Activated CD4-positive, CD25-positive, alpha-beta regulatory T cell treated with anti-CD3 and anti-CD28 coated beads, Interleukin-2, amount 50 U/mL, for 72 hours (primary cell): Measurements from ENCODE around the gene PDE7B.
"Not testable (repeated sequence)": the region's sequence is repeated elsewhere in the genome, so short reads cannot be mapped to it uniquely, and the experiment has no call there.

Experiments
- DNase-seq: peaks from one replicate; pipeline ENCODE4 v3.0.0; 2021

PDE7B gene

DNA sequence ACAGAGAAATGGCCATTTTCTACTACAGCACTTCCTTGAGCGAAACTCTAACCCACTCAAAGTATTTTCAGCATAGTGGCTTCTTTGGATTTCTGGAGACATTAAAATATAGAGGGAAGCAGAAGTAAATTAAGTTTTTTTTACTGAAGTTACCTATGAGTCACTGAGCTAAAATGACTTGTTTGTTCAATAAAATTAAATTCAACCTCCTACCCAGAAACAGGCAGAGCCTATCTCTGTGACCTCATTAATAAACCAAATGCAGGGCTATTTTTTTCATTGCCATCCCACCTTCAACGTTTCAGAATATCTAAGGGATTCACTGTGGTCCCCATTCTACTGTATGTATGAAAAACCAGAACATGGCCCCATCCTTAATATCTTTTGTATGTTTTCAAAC is 265.6 kb downstream of the PDE7B start:
- no peak for DNase-seq

DNA sequence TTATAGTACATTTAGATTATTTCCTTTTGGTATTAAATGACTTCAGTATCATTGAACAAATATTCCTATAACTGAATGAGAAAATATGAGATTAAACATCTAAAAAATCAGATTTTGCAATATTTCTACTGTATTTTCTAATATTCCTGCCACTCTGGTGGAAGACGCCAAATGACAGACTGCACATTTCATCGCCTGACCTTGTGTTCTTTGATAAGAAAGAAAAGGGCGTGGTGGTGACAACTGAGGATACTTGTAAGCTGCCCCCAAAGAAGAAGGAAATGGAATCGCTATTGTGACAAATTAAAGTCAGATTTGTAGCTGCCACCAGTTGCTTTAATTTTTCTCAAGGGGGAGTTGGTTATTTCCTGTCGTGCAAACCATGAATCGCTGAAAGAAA is 267.3 kb downstream of the PDE7B start:
- no peak for DNase-seq

DNA sequence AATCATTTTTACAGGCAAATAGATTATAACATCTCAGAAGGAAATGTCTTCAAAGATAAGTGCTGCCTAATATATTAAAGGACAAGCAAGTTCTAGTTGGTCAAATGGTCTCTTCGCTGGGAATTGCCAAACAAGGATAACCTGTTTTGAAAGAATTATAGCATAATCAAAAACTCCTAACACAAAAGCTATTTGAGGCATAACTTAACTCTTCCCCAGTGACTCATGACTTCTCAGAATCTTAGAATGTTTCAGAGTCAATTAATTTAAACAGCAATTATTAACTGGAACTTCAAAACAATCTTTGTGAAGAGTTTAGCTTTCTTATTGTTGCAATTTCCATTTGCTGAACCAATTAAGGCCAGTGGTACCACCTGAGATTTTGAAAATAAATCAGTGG is 272.0 kb downstream of the PDE7B start:
- no peak for DNase-seq

DNA sequence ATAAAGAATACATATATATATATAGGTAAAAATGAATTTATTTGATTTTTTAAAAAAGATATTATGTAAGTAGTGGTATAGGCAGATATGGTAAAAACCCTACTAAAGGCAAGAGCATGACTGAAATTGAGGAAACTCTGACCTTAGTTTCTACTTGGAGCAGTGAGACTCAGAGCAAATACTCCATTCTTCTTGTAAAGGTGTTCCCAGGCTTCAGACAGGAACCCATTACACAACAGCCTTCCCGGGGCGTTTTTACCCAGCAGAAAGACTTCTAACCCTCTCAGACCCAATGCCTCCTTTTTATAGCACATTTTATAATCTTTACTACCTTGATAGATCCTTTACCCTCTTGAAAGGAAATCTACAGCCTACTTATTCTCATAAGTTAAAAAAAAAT is 274.1 kb downstream of the PDE7B start:
- no peak for DNase-seq

DNA sequence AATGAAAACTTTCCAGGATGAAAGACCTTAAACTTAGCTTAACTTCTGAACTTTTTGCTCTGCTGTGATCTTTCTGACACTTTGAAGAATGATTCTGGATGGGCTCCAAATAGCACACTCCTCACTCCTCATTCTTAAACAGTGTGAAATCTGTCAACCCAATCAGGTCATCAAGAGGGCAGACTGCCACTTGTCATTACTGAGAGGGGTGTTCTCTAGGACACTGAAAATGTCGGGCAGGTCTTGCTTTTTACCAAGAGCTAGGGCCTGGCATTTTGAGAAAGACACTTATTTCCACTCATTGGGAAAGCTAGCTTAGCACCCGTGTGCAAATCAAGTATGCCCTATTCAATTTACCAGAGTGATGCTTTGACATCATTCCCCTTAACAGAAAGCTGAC is 276.4 kb downstream of the PDE7B start:
- DNase-seq: no peak

DNA sequence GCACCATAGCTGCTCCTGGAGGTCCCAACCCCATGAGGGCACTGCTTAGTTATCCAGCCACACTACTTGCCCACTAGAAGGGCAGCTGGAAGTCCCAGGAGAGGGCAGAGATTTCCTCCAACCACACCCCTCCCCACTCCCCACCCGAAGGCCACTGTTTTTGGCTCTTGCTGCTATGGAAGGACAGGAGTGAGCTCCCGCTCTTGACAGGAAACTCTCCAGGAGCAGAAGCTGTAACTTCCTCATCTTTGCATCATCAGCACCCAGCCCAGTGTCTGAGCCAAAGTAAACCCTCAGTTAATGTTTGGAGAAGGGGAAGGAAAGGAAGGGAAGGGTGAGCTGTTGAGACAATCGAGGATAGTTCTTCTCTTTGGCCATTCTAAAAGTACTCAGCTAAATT is 277.9 kb downstream of the PDE7B start:
- DNase-seq: no peak

DNA sequence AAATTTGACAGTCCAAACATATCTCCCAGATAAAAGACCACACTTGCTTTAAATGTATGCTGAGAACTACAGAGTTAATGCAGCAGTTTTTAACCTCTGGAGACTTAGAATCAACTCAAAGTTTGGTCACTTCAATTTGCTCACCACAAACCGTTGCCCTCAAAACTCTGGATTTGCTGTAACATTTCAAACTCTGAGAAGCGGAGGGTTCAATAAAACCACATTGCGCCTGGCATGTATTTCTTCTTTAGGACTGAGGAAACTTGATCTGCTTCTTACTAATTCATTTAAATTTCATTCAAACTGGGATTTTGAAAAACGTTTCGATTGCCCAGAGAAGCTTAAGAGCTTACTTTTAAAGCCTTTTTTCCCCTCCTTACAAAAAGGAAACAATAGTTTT is 282.8 kb downstream of the PDE7B start:
- DNase-seq: no peak

DNA sequence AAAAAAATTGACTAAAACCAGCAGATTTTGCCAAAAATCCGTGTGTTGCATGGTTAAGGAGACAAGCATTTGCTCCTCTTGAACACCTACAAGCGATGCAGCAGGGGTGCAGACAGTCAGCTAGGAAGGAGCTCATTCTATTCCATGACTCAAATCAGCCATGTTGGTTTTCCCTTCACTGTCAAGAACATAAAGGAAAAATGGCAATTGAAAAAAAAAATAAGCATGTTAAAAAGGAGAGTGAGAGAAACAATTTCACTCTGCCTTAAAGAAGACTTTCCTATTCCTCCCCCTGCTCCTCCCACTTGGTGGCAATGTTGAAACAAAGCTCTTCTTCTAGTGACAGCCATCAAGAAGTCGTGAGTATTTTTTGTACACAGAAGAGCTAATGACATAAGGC is 283.2 kb downstream of the PDE7B start:
- no peak for DNase-seq

DNA sequence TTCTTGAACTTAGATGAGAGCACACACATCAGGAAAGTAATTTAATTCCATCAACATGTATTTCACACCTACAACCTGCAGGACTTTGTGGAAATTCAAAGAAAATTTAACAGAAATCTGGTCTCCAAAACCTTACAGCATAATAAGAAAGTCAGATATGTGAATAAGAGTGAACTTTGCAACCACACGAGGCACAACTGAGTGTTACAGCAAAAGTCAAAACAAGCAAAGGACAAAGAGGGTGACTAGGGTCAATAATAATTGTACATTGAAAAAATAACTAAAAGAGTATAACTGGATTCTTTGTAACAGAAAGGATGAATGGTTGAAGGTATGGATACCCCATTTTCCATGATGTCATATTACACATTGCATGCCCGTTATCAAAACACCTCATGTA is 284.8 kb downstream of the PDE7B start:
- no peak for DNase-seq

DNA sequence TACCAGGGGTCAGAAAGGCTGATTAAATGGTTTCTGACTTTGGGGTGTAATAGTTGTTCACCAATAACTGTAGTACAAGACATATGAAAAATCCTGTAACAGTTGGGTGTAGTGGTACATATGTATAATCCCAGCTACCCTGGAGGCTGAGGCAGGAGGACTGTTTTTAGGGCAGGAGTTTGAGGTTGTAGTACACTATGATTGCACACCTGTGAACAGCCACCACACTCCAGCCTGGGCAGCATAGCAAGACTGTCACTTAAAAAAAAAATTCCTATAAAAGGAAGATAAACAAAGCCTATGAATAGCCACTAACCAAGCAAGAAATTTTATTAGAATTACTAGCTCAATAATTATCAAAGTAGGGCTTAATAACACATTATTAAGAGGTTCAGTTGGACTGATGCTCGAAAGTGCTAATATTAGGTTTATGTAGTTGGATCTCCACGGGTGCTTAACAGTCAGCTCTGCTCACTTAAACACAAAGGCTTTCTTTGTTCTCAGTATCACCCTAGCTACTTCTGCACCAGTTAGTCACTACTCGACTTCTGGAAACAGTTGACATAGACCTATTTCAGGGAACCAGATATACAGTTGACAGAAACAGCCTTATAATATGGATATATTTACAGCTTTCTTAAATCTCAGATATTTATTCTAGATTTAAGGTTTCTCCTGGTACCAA is 285.6 kb downstream of the PDE7B start:
- no peak for DNase-seq

DNA sequence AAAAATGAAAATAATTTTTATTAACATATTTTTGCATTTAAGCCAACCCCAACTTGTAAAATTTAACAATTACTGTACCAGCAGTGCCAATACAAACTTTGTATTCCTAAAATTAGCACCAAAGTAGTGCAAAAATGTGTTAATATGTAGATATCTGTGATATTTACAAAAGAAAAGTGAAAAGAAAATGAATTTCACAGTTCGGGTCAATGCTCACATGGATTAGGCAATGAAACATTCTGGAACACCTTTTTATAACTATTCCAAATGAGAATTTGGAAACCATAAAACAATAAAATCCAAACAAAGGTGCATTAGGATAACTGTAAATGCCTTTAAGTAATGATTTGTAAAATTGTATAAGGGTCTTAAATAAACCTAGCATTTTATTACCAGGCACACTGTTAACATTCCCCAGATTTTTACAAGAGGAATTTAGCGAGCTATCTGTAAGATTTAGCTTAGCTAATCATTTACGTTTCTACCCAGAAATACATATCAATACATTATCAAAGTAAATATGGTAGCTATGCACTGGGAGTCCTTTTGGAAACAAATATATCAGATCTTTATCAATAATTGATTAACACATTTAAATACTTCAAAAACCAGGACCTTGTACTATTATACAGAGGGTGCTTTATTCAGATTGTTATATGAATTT is 286.4 kb downstream of the PDE7B start:
- no peak for DNase-seq

DNA sequence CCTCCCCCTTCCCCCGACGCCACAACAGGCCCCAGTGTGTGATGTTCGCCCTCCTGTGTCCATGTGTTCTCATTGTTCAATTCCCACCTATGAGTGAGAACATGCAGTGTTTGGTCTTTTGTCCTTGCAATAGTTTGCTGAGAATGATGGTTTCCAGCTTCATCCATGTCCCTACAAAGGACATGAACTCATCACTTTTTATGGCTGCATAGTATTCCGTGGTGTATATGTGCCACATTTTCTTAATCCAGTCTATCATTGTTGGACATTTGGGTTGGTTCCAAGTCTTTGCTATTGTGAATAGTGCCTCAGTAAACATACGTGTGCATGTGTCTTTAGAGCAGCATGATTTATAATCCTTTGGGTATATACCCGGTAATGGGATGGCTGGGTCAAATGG is 287.6 kb downstream of the PDE7B start:
- DNase-seq: not testable (repeated sequence)

DNA sequence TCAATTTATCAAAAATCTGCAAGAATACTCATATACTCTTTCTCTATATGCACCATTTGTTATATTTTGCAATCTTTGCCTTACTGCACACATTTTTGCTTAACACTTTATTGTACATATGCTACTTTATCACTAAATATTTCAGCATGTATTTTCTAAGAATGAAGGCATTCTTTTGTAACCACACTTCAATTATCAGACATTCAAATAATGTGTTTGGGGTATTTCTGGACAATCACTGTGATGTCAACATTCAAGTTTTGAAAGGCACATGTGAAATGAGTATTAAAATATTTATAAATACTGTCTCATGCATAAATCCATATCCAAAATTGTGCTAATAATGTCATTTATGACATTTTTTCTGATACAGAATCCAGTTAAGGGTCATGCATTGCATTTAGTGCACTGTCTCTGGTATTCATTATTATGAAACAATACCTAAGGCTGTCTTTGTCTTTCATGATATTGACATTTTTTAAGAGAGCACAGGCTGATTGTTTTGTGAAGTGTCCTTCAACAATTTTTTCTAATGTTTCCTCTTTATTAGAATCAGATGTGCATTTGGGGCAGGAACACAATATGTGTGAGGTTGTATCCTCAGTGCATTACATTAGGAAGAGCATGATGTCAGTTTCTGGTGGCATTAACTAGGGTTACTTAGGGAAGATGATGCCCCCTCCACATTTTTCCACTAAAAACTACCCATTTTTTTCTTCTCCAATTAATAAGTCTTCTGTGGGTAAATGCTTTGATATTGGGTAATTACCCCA is 292.9 kb downstream of the PDE7B start:
- no peak for DNase-seq

DNA sequence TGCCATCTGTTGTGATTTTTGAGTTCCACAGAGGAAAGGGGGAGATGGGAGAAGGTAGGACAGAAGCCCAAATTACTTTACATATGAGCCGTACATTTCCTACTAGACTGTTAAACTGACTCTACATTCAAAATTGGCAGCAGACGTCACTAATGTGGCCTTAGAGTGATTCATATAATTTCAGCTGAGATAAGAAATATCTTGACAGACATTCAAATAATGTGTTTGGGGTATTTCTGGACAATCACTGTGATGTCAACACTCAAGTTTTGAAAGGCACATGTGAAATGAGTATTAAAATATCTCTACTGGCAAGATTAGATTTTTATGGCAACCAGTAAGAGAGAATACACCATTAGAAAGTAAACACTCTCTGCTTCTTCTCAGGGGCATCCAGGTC is 294.6 kb downstream of the PDE7B start:
- DNase-seq: no peak

DNA sequence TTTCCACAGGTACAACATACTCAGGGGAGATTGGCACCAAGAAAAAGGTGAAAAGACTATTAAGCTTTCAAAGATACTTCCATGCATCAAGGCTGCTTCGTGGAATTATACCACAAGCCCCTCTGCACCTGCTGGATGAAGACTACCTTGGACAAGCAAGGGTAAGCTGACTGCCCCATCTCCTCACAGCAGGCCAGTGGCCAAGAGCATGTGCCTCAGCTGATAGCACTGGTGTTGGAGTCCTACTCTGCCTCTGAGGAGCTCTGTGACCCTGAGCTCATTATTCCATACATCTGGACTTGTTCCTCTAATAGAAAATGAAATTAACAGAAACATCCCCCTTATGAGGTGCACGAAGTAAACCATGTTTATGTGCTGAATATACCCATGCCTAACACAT is 295.8 kb downstream of the PDE7B start:
- no peak for DNase-seq

DNA sequence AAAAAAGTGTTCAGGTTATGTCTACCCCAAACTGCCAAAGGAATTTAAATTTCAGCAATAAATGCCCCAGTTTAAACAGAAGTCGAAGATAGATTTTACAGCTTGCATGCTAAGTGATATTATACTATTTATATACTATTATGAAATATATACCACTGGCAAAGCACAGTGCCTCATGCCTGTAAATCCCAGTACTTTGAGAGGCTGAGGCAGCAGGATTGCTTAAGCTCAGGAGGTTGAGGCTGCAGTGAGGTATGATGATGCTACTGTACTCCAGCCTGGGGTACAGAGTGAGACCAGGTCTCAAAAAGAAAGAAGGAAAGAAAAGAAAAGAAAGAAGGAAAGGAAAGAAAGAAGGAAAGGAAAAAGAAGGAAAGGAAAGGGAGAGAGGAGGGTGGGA is 296.6 kb downstream of the PDE7B start:
- no peak for DNase-seq

DNA sequence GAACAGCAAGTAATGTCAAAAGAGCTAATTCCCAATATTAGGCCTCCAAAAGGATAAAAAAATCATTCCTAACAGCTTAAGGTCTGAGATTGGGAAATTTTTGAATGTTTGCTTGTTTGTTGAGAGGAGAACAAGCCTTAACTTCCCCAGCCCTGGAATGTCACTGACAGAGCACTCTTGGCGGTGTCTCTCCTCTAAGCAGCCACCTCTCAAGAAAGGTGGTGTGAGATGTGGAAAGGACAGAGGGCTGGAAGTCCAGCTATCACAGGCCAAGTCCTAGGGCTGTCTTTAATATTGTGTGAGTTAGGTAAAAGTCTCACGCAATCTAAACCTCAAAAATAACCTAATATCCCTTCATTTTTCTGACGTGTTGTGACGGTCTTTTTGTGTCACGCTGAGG is 297.0 kb downstream of the PDE7B start:
- no peak for DNase-seq

DNA sequence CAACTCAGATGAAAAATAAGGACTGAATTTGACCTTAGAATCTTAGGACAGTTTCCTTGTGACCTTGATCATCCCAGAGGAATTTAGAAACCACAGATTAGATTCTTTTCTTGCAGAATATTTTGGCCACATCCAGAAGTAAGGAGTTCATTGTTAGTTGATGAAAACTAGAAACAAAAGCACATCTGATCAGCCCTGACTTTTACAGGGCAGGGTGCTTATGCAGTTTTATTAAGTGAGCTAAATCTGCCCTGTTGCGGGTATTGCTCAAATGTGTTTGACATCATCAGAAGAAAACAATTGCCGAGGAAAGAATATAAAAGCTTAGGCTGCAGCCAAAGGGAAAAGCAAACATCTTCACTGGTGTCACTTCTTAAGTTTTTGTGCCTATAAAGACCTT is 297.8 kb downstream of the PDE7B start:
- no peak for DNase-seq

DNA sequence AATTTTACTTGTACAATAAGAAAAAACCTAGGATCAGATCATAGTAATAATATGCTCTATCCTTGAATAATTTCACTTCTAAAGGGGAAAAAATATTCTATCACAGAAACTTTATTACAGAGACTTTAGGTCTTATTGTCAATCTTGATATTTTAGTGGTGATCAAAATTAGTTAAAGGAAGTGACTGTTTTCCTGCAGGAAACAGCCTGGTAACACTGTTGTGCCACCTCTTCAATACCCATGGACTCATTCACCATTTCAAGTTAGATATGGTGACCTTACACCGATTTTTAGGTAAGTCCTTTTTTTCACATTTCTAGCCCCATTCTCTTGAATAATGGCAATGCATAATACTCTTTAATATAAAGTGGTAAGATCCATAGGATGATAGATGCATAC is 299.5 kb downstream of the PDE7B start:
- DNase-seq: no peak

DNA sequence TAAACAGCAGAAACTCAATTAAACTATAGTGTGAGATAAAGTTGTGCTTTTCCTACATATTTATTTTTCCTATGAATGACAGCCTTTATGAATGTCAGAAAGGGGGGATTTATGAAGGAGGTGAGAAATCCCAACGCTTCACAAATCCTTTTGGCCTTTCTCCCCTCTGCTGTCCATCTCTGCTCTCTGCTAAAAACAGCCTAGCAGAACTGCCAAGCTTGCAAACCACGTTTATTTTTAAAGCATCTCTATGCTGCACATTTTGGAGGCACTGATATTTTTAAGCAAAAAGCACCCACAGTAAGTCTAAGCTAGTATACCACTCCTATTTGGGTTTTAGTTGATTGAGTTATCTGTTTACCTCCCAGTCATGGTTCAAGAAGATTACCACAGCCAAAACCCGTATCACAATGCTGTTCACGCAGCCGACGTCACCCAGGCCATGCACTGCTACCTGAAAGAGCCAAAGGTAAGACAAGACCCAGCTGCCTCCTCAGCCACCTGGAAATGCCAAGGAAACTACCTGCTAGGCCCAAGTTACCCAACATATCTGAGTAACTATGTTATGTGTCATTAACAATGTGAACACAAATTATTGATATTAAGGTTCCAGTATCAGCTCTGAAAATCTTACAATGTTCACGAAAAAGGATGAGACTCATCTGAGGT is 302.3 kb downstream of the PDE7B start:
- no peak for DNase-seq

DNA sequence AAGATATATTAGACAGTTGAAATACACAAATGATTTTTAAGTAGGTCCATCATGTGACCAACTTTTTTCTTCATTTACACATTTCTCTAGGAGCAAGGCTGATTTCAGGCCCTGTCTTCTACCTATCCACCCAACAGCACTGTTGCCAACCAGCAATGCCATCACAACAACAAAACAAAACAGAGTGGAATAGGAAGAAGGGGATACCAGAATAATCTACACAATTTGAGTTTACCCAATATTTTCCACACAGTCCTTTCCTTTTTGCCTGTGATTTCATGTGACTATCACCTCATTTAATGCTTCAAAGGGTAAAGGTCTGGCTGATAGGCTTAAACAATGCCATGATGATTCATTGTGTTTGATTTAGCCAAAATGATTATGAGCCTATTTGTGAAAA is 303.7 kb downstream of the PDE7B start:
- no peak for DNase-seq

DNA sequence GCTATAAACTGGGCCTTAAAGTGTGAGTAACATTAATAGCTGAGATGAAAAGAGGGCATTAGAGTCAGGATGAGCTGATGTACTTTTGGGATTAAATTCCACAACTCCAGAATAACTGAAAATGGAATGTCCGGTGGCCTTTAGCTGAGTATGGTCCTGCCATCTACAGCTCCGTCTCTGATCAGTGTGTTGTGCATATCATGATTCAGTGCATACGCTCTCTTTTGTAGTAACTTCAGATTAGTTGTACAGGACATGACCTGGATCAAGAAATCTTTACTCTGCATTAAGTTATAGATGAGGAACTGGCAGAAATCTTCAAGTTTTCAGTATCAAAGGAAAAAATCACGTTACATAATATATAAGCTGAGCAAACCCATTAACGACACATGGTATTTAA is 306.2 kb downstream of the PDE7B start:
- DNase-seq: no peak

DNA sequence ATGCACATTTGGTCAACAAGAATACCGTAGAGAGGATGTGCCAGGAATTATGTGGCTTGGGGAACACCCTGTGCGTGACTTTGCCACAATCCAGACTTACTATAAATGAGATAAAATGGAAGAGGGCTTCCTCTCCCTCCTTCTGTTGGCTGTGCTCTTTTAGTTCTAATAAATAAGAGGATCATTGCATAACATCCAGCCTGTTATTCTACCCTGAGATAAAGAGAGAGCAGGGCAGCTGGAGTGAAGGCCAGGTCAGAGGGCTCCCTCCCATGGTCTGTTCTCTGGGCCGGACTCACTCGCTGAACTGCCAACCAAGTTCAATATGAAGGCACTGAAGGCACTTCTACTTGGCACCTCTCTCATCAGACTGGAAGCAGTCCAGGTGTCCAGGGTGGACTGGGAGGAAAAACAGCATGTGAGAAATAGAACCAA is 306.9 kb downstream of the PDE7B start:
- DNase-seq: no peak

DNA sequence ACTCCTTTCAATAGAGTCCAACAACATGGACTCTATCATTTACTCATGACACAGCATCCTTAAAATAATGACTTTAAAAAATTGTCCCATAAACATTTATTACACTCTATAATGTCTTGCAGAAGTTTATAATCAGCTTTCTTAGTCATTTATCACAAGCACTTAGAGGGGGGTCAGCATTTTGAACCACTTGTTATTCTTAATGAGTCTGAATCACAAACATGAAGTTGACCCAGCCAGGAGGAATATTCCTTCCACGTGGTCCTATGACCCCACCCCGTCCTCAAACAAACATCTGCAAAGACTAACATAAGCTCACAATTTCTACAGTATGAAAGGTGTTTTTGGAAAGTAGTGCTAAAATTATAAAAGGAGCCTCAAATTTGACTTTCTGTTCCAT is 307.5 kb downstream of the PDE7B start:
- no peak for DNase-seq
